NCI-H1105 treated with DMSO at 0.1 percent for 48 hours (cell line): ENCODE measurements around the gene PGM1.

Source experiments
- DNase-seq: peaks from one replicate; lab custom pipeline; 2025; lab: John Stamatoyannopoulos, UW

The PGM1 gene

GRCh38 chr1:63701187-63701586 lies 108.0 kb downstream of the PGM1 start:
- peak; percentile 54 for DNase-seq

GRCh38 chr1:63703701-63704107 lies 110.5 kb downstream of the PGM1 start:
- DNase-seq = peak; percentile 42

- no peak for DNase-seq
Measured at GRCh38 chr1:63704443-63704842, 111.2 kb downstream of the PGM1 start.

GRCh38 chr1:63705078-63705477 lies 111.9 kb downstream of the PGM1 start:
- no peak for DNase-seq

- no peak for DNase-seq
Measured at GRCh38 chr1:63709267-63709828, 116.1 kb downstream of the PGM1 start.
